Neural cell (in vitro differentiated cells): Measurements from ENCODE around the gene CACNA2D4. TPM values are rescaled to one million over a fixed set of nuclear protein-coding genes. Genes with fewer than 3 reads are reported as not detected.

ENCODE experiments used
- H2AFZ ChIP-seq: fragments of 200-600, 300-800 bp; sonication (generic), shearing (Covaris generic); 2 replicates; pipeline ENCODE4 v1.6.0; 2014; ENCODE audit warnings: low read depth, mild to moderate bottlenecking, antibody characterized with exemption, low read length, moderate library complexity
- H3F3A ChIP-seq: fragments of 200-600 bp; shearing (Covaris generic); 2 replicates; pipeline ENCODE4 v1.6.1; 2016; ENCODE audit warnings: mild to moderate bottlenecking, moderate library complexity, mixed read lengths, antibody characterized with exemption, low read length; ENCODE audit not compliant: insufficient read depth, poor library complexity, severe bottlenecking
- H3K27ac ChIP-seq: fragments of 200-600, 300-800 bp; sonication (generic), shearing (Covaris generic); 2 replicates; pipeline ENCODE4 v1.5.1; 2014; ENCODE audit warnings: mild to moderate bottlenecking, low read length, moderate library complexity
- H3K27me3 ChIP-seq: fragments of 300-800, 200-600 bp; sonication (generic), shearing (Covaris generic); 2 replicates; pipeline ENCODE4 v1.6.0; 2014; ENCODE audit warnings: mild to moderate bottlenecking, low read depth, low read length, moderate library complexity; ENCODE audit not compliant: insufficient read depth
- H3K36me3 ChIP-seq: fragments of 300-800, 200-600 bp; sonication (generic), shearing (Covaris generic); 2 replicates; pipeline ENCODE4 v1.5.1; 2014; ENCODE audit warnings: mild to moderate bottlenecking, antibody characterized with exemption, low read length, moderate library complexity; ENCODE audit not compliant: insufficient read depth
- H3K4me2 ChIP-seq: fragments of 300-800, 200-600 bp; sonication (generic), shearing (Covaris generic); 2 replicates; pipeline ENCODE4 v1.6.0; 2014; ENCODE audit warnings: mild to moderate bottlenecking, low read length
- H3K4me3 ChIP-seq: fragments of 300-800, 200-600 bp; sonication (generic), shearing (Covaris generic); 2 replicates; pipeline ENCODE4 v1.5.1; 2014; ENCODE audit warnings: mild to moderate bottlenecking, low read length, moderate library complexity
- H3K79me2 ChIP-seq: fragments of 200-600 bp; shearing (Covaris generic); replicated peaks from 2 replicates; pipeline ENCODE4 v1.6.0; 2014; ENCODE audit warnings: mild to moderate bottlenecking, low read length, moderate library complexity; ENCODE audit not compliant: insufficient read depth
- H3K9ac ChIP-seq: fragments of 300-800, 200-600 bp; sonication (generic), shearing (Covaris generic); 2 replicates; pipeline ENCODE4 v1.6.1; 2016; ENCODE audit warnings: mild to moderate bottlenecking, low read length, mixed read lengths
- H3K9me2 ChIP-seq: fragments of 200-600 bp; shearing (Covaris generic); 2 replicates; pipeline ENCODE4 v1.6.1; 2016; ENCODE audit warnings: mild to moderate bottlenecking, low read length, mixed read lengths; ENCODE audit not compliant: insufficient read depth
- H3K9me3 ChIP-seq: fragments of 200-600, 300-800 bp; sonication (generic), shearing (Covaris generic); 2 replicates; pipeline ENCODE4 v1.6.1; 2016; ENCODE audit warnings: mild to moderate bottlenecking, mixed run types, low read length, moderate library complexity, mixed read lengths
- H4K20me1 ChIP-seq: fragments of 200-600 bp; shearing (Covaris generic); 2 replicates; pipeline ENCODE4 v1.6.1; 2016; ENCODE audit warnings: mild to moderate bottlenecking, mixed run types; ENCODE audit not compliant: insufficient read depth
- EP300 ChIP-seq: fragments of 450-650 bp; conservative IDR thresholded peaks from 2 replicates; pipeline ENCODE4 v1.6.1; 2014; ENCODE audit warnings: antibody characterized with exemption, mild to moderate bottlenecking, moderate library complexity; ENCODE audit not compliant: poor library complexity, severe bottlenecking
- EZH2 ChIP-seq: fragments of 200-600, 300-800 bp; shearing (Covaris generic), sonication (generic); IDR thresholded peaks from 2 replicates; pipeline ENCODE4 v1.6.1; 2014; ENCODE audit warnings: antibody characterized with exemption, low read length, borderline replicate concordance, mild to moderate bottlenecking; ENCODE audit not compliant: insufficient read depth, poor library complexity, severe bottlenecking
- MXI1 ChIP-seq: fragments of 450-650 bp; conservative IDR thresholded peaks from 2 replicates; pipeline ENCODE4 v1.6.1; 2014; ENCODE audit warnings: antibody characterized with exemption, mild to moderate bottlenecking; ENCODE audit not compliant: poor library complexity, severe bottlenecking
- POLR2AphosphoS5 ChIP-seq: IDR thresholded peaks from 2 replicates; pipeline ENCODE4 v1.6.1; 2012
- RAD21 ChIP-seq: fragments of 450-650 bp; conservative IDR thresholded peaks from 2 replicates; pipeline ENCODE4 v1.6.1; 2014; ENCODE audit warnings: antibody characterized with exemption, mild to moderate bottlenecking, moderate library complexity
- REST ChIP-seq: IDR thresholded peaks from 2 replicates; pipeline ENCODE4 v1.6.1; 2012; ENCODE audit warnings: borderline replicate concordance
- SMC3 ChIP-seq: fragments of 450-650 bp; conservative IDR thresholded peaks from 2 replicates; pipeline ENCODE4 v1.6.1; 2014; ENCODE audit warnings: antibody characterized with exemption, mild to moderate bottlenecking, moderate library complexity; ENCODE audit not compliant: poor library complexity
- TAF1 ChIP-seq: IDR thresholded peaks from 2 replicates; pipeline ENCODE4 v1.6.1; 2012; ENCODE audit warnings: low read depth
- polyA plus RNA-seq: library from polyadenylated mRNA; depleted of rRNA; stranded (reverse); fragments of >200 nt; gene quantifications from 2 replicates; pipeline ENCODE4 v1.2.3, GENCODE V29; 2014
- TF ChIP-seq, protein P1 (sequence below): fragments of 450-650 bp; IDR thresholded peaks from 2 replicates; pipeline ENCODE4 v1.5.1; 2014; ENCODE audit warnings: antibody characterized with exemption, mild to moderate bottlenecking, moderate library complexity; ENCODE audit not compliant: poor library complexity, severe bottlenecking

The CACNA2D4 gene
- polyA plus RNA-seq, 1 donor from 2014 or later = not detected

GRCh38 chr12:1934068-1934467 is 15.6 kb upstream of the CACNA2D4 start:
- Histone ChIP-seq H2AFZ (no peak overlapping the region), H3K27me3 (no peaks in the 10 kb centered on the region), H3K79me2 (no peaks in the 10 kb centered on the region), H3K4me3 (no peak overlapping the region), H3K9me2 (no peaks in the 10 kb centered on the region), H3K9me3 (no peaks in the 10 kb centered on the region), H3K36me3 (no peaks in the 10 kb centered on the region), H3K4me2 (no peak overlapping the region), H3K9ac (no peak overlapping the region), H4K20me1 (no peaks in the 10 kb centered on the region), H3F3A (no peaks in the 10 kb centered on the region), H3K27ac (no peak overlapping the region)
- no peak for TF ChIP-seq REST
- no peak for TF ChIP-seq MXI1
- TF ChIP-seq POLR2AphosphoS5 = no peak
- TF ChIP-seq TAF1 = no peak
- no peak for TF ChIP-seq EZH2
- TF ChIP-seq, protein P1, sequence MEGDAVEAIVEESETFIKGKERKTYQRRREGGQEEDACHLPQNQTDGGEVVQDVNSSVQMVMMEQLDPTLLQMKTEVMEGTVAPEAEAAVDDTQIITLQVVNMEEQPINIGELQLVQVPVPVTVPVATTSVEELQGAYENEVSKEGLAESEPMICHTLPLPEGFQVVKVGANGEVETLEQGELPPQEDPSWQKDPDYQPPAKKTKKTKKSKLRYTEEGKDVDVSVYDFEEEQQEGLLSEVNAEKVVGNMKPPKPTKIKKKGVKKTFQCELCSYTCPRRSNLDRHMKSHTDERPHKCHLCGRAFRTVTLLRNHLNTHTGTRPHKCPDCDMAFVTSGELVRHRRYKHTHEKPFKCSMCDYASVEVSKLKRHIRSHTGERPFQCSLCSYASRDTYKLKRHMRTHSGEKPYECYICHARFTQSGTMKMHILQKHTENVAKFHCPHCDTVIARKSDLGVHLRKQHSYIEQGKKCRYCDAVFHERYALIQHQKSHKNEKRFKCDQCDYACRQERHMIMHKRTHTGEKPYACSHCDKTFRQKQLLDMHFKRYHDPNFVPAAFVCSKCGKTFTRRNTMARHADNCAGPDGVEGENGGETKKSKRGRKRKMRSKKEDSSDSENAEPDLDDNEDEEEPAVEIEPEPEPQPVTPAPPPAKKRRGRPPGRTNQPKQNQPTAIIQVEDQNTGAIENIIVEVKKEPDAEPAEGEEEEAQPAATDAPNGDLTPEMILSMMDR = no peak
- no peak for TF ChIP-seq SMC3
- TF ChIP-seq EP300 = no peak
- TF ChIP-seq RAD21 = no peak

DNA sequence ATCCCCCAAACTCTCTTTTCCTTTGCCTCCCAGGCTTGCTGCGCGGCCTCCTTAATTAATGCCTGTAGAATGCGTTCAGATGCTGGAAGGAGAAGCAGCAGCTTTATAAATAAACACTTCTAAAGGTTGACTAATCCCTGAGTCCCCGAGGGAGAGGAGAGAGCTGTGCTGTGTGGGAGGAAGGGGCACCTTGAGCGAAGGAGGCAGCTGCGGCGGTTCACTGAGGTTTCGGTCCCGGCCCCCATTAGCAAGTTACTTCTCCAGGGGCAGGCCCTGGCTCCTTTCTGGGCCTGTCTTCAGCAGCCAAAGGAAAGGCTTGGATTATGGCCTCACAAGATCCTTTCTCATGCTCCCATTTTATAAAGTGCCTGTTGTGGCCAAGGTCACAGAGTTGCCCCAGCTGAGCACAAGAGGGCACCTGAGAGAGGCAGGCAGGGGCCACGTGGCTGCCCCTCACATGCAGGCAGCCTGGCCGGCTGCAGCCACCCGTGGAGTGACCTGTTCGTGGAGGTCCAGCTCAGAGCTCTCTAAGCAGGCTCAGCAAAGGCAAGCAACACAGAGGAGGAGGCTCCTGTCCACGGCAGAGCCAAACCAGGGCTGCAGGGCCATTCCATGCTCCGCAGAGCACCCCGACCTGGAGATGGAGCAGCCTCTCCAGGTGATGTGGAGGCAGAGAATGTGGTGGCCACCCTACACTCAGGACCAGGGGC is 15.0 kb upstream of the CACNA2D4 start:
- no peak overlapping the region for H3K4me3 ChIP-seq
- TF ChIP-seq TAF1 (no peak), SMC3 (no peak)
- TF ChIP-seq, protein P1 = no peak
- H3K9ac ChIP-seq = peak overlapping the region; percentile 30
- H3K4me2 ChIP-seq = no peak overlapping the region
- no peaks in the 10 kb centered on the region for H3F3A ChIP-seq
- H2AFZ ChIP-seq = no peak overlapping the region
- no peaks in the 10 kb centered on the region for H3K27me3 ChIP-seq
- H3K9me3 ChIP-seq = no peaks in the 10 kb centered on the region
- H3K27ac ChIP-seq = no peak overlapping the region
- no peaks in the 10 kb centered on the region for H3K79me2 ChIP-seq
- H3K9me2 ChIP-seq = no peaks in the 10 kb centered on the region
- H3K36me3 ChIP-seq = no peaks in the 10 kb centered on the region
- no peaks in the 10 kb centered on the region for H4K20me1 ChIP-seq
